ENCODE measurements around the gene PARD3.
"Not testable (repeated sequence)": the region's sequence is repeated elsewhere in the genome, so short reads cannot be mapped to it uniquely, and the experiment has no call there.

The PARD3 gene

GRCh38 chr10:34743814-34744213 is 71.3 kb downstream of the PARD3 start:
- Histone ChIP-seq H3K9me2 (replicated peaks; ENCODE audit: low read depth, low read length) (no peaks in the 10 kb centered on the region), H3K36me3 (ENCODE audit: insufficient read depth, low read length) (no peaks in the 10 kb centered on the region), H2AFZ (ENCODE audit: low read length) (no peak overlapping the region), H3K4me2 (ENCODE audit: low read depth, low read length, poor library complexity, severe bottlenecking) (no peak overlapping the region), H3F3A (ENCODE audit: low read depth) (no peaks in the 10 kb centered on the region), H3K4me1 (ENCODE audit: insufficient read depth, low read length, poor library complexity, severe bottlenecking) (peaks cover 67% of the 10 kb centered on the region), H3K9me3 (ENCODE audit: insufficient read depth, low read depth, low read length) (no peaks in the 10 kb centered on the region), H3K4me3 (ENCODE audit: low read length, poor library complexity, severe bottlenecking) (no peak overlapping the region), H3K27me3 (ENCODE audit: insufficient read depth, low read length, poor library complexity, severe bottlenecking) (no peaks in the 10 kb centered on the region), H3K79me2 (ENCODE audit: insufficient read depth, low read length) (peaks cover 91% of the 10 kb centered on the region), H3K9ac (ENCODE audit: low read depth, low read length, poor library complexity, severe bottlenecking) (no peak overlapping the region), H4K20me1 (ENCODE audit: insufficient read depth, low read length, poor library complexity, severe bottlenecking) (peaks cover 23% of the 10 kb centered on the region)
- TF ChIP-seq, protein P1, sequence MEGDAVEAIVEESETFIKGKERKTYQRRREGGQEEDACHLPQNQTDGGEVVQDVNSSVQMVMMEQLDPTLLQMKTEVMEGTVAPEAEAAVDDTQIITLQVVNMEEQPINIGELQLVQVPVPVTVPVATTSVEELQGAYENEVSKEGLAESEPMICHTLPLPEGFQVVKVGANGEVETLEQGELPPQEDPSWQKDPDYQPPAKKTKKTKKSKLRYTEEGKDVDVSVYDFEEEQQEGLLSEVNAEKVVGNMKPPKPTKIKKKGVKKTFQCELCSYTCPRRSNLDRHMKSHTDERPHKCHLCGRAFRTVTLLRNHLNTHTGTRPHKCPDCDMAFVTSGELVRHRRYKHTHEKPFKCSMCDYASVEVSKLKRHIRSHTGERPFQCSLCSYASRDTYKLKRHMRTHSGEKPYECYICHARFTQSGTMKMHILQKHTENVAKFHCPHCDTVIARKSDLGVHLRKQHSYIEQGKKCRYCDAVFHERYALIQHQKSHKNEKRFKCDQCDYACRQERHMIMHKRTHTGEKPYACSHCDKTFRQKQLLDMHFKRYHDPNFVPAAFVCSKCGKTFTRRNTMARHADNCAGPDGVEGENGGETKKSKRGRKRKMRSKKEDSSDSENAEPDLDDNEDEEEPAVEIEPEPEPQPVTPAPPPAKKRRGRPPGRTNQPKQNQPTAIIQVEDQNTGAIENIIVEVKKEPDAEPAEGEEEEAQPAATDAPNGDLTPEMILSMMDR (conservative IDR thresholded peaks at IDR 0.05; ENCODE audit: low read length), result no peak
- no peak for TF ChIP-seq EZH2phosphoT487 (IDR thresholded peaks at IDR 0.05; ENCODE audit: borderline replicate concordance)

GRCh38 chr10:34742456-34742855 is 72.6 kb downstream of the PARD3 start:
- no peaks in the 10 kb centered on the region for H3K9me3 ChIP-seq (ENCODE audit: insufficient read depth, low read depth, low read length)
- H3K36me3 ChIP-seq (ENCODE audit: insufficient read depth, low read length), result no peaks in the 10 kb centered on the region
- H3K4me2 ChIP-seq (ENCODE audit: low read depth, low read length, poor library complexity, severe bottlenecking), result peak overlapping the region; percentile 0
- TF ChIP-seq EZH2phosphoT487 (IDR thresholded peaks at IDR 0.05; ENCODE audit: borderline replicate concordance), result no peak
- TF ChIP-seq, protein P1 (conservative IDR thresholded peaks at IDR 0.05; ENCODE audit: low read length), result no peak
- H3K4me3 ChIP-seq (ENCODE audit: low read length, poor library complexity, severe bottlenecking), result no peak overlapping the region
- H3K79me2 ChIP-seq (ENCODE audit: insufficient read depth, low read length), result peaks cover 97% of the 10 kb centered on the region
- no peak overlapping the region for H2AFZ ChIP-seq (ENCODE audit: low read length)
- H4K20me1 ChIP-seq (ENCODE audit: insufficient read depth, low read length, poor library complexity, severe bottlenecking), result peaks cover 25% of the 10 kb centered on the region
- peaks cover 65% of the 10 kb centered on the region for H3K4me1 ChIP-seq (ENCODE audit: insufficient read depth, low read length, poor library complexity, severe bottlenecking)
- no peaks in the 10 kb centered on the region for H3K27me3 ChIP-seq (ENCODE audit: insufficient read depth, low read length, poor library complexity, severe bottlenecking)
- H3F3A ChIP-seq (ENCODE audit: low read depth), result no peaks in the 10 kb centered on the region
- H3K9ac ChIP-seq (ENCODE audit: low read depth, low read length, poor library complexity, severe bottlenecking), result no peak overlapping the region
- no peaks in the 10 kb centered on the region for H3K9me2 ChIP-seq (replicated peaks; ENCODE audit: low read depth, low read length)

DNA sequence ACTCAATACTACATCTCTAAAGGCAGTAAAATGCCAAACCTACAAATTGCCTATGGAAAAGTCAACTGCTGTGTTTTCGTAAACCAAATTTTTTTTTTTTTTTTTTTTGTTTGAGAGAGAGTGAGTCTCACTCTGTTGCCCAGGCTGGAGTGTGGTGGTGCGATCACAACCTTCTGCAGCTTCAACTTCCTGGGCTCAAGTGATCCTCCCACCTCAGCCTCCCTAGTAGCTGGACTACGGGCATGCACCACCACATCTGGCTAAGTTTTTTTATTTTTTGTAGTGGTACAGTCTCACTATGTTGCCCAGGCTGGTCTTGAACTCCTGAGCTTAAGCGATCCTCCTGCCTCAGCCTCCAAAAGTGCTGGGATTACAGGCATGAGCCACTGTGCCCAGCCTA is 74.0 kb downstream of the PARD3 start:
- Histone ChIP-seq H3K4me1 (ENCODE audit: insufficient read depth, low read length, poor library complexity, severe bottlenecking) (peaks cover 59% of the 10 kb centered on the region), H4K20me1 (ENCODE audit: insufficient read depth, low read length, poor library complexity, severe bottlenecking) (peaks cover 29% of the 10 kb centered on the region), H3K79me2 (ENCODE audit: insufficient read depth, low read length) (peaks cover 95% of the 10 kb centered on the region)
- H2AFZ ChIP-seq (ENCODE audit: low read length); H3K4me2 ChIP-seq (ENCODE audit: low read depth, low read length, poor library complexity, severe bottlenecking); H3K36me3 ChIP-seq (ENCODE audit: insufficient read depth, low read length); H3F3A ChIP-seq (ENCODE audit: low read depth); H3K27me3 ChIP-seq (ENCODE audit: insufficient read depth, low read length, poor library complexity, severe bottlenecking); H3K9me2 ChIP-seq (replicated peaks; ENCODE audit: low read depth, low read length); H3K4me3 ChIP-seq (ENCODE audit: low read length, poor library complexity, severe bottlenecking); H3K9ac ChIP-seq (ENCODE audit: low read depth, low read length, poor library complexity, severe bottlenecking); H3K9me3 ChIP-seq (ENCODE audit: insufficient read depth, low read depth, low read length): not testable (repeated sequence)

DNA sequence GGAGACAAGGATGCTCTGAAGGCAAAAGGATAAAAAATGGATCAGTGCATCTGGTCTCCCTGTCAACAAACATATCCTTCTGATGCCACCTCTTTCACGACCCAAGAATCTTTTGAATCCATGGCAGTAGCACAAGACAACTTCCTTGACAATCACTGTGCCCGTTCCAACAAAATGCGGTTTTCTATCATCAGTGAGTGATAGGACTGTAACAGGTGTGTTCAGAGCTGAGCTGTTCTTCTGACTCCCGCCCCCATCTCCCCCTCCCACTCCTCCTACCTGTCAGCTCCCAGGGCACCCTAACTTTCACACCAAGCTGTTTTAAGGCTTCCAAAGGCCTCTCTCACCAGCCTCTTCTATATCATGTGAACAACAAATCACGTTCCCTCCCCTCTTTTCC is 74.8 kb downstream of the PARD3 start:
- H3K79me2 ChIP-seq (ENCODE audit: insufficient read depth, low read length), result peaks cover 92% of the 10 kb centered on the region

More for the DNA sequence above, 74.8 kb downstream of the PARD3 start:
- H3K4me2 ChIP-seq (ENCODE audit: low read depth, low read length, poor library complexity, severe bottlenecking), result peak overlapping the region; percentile 53
- H3K9me2 ChIP-seq (replicated peaks; ENCODE audit: low read depth, low read length), result no peaks in the 10 kb centered on the region
- no peaks in the 10 kb centered on the region for H3K36me3 ChIP-seq (ENCODE audit: insufficient read depth, low read length)
- TF ChIP-seq, protein P1 (conservative IDR thresholded peaks at IDR 0.05; ENCODE audit: low read length), result no peak
- TF ChIP-seq EZH2phosphoT487 (IDR thresholded peaks at IDR 0.05; ENCODE audit: borderline replicate concordance), result no peak
- no peaks in the 10 kb centered on the region for H3F3A ChIP-seq (ENCODE audit: low read depth)
- H3K9ac ChIP-seq (ENCODE audit: low read depth, low read length, poor library complexity, severe bottlenecking), result no peak overlapping the region
- H3K9me3 ChIP-seq (ENCODE audit: insufficient read depth, low read depth, low read length), result no peaks in the 10 kb centered on the region
- H2AFZ ChIP-seq (ENCODE audit: low read length), result no peak overlapping the region
- H3K27me3 ChIP-seq (ENCODE audit: insufficient read depth, low read length, poor library complexity, severe bottlenecking), result no peaks in the 10 kb centered on the region
- no peak overlapping the region for H3K4me3 ChIP-seq (ENCODE audit: low read length, poor library complexity, severe bottlenecking)
- H3K4me1 ChIP-seq (ENCODE audit: insufficient read depth, low read length, poor library complexity, severe bottlenecking), result peaks cover 59% of the 10 kb centered on the region
- peaks cover 33% of the 10 kb centered on the region for H4K20me1 ChIP-seq (ENCODE audit: insufficient read depth, low read length, poor library complexity, severe bottlenecking)

All from Loucy (cell line).